Trophoblast cell (in vitro differentiated cells and primary cell): ENCODE measurements around the gene PEAK3.
A peak's percentile ranks its signal among the peaks of the same experiment; 100 is the strongest.

Experiments used
- DNase-seq, 2 donors: peaks; one replicate each; pipeline ENCODE4 v3.0.0-alpha.2; 2016
- H2AFZ ChIP-seq: 2 replicates; pipeline ENCODE4 v1.6.1; 2013; ENCODE audit warnings: low read length, moderate library complexity, mild to moderate bottlenecking; ENCODE audit not compliant: insufficient read depth, poor library complexity
- H2AK5ac ChIP-seq: 2 replicates; pipeline ENCODE4 v1.6.1; 2013; ENCODE audit warnings: mild to moderate bottlenecking, low read length
- H2BK120ac ChIP-seq: 2 replicates; pipeline ENCODE4 v1.6.1; 2013; ENCODE audit warnings: low read length, mild to moderate bottlenecking, moderate library complexity; ENCODE audit not compliant: insufficient read depth, poor library complexity
- H2BK12ac ChIP-seq: 2 replicates; pipeline ENCODE4 v1.6.1; 2013; ENCODE audit warnings: mild to moderate bottlenecking, low read length, moderate library complexity
- H2BK5ac ChIP-seq: 2 replicates; pipeline ENCODE4 v1.6.1; 2013; ENCODE audit warnings: low read length, low read depth, moderate library complexity, mild to moderate bottlenecking; ENCODE audit not compliant: poor library complexity
- H3K14ac ChIP-seq: 2 replicates; pipeline ENCODE4 v1.6.1; 2013; ENCODE audit warnings: mild to moderate bottlenecking, low read length
- H3K18ac ChIP-seq: 2 replicates; pipeline ENCODE4 v1.6.1; 2013; ENCODE audit warnings: mild to moderate bottlenecking, low read length
- H3K23ac ChIP-seq: 2 replicates; pipeline ENCODE4 v1.6.1; 2013; ENCODE audit warnings: low read length
- H3K27ac ChIP-seq: 2 replicates; pipeline ENCODE4 v1.5.1; 2013; ENCODE audit warnings: low read depth, mild to moderate bottlenecking, inconsistent platforms, low read length, moderate library complexity
- H3K27me3 ChIP-seq: 2 replicates; pipeline ENCODE4 v1.6.1; 2013; ENCODE audit warnings: inconsistent platforms, mild to moderate bottlenecking, low read length, moderate library complexity; ENCODE audit not compliant: insufficient read depth
- H3K36me3 ChIP-seq, 2 experiments: 1 replicate in 1 of 2; 2 replicates in 1 of 2; pipeline ENCODE4 v1.6.1; 2013; ENCODE audit warnings: low read length in 2 of 2, mild to moderate bottlenecking in 2 of 2, moderate library complexity in 1 of 2; ENCODE audit not compliant: insufficient read depth in 2 of 2, control insufficient read depth in 1 of 2
- H3K4ac ChIP-seq: 2 replicates; pipeline ENCODE4 v1.6.1; 2013; ENCODE audit warnings: low read depth, mild to moderate bottlenecking, low read length, moderate library complexity
- H3K4me1 ChIP-seq, 2 experiments: 1 replicate in 1 of 2; 2 replicates in 1 of 2; pipeline ENCODE4 v1.6.1; 2013; ENCODE audit warnings: low read length in 2 of 2, mild to moderate bottlenecking in 2 of 2, moderate library complexity in 1 of 2; ENCODE audit not compliant: insufficient read depth in 2 of 2, control insufficient read depth in 1 of 2
- H3K4me2 ChIP-seq: 2 replicates; pipeline ENCODE4 v1.6.1; 2013; ENCODE audit warnings: inconsistent platforms, mild to moderate bottlenecking, low read length, moderate library complexity
- H3K4me3 ChIP-seq: 2 replicates; pipeline ENCODE4 v1.5.1; 2013; ENCODE audit warnings: mild to moderate bottlenecking, low read depth, low read length, inconsistent platforms
- H3K79me1 ChIP-seq: one replicate; pipeline ENCODE4 v1.6.1; 2013; ENCODE audit warnings: low read length
- H3K79me2 ChIP-seq: 2 replicates; pipeline ENCODE4 v1.6.1; 2013; ENCODE audit warnings: low read length, mild to moderate bottlenecking; ENCODE audit not compliant: control insufficient read depth, insufficient read depth, poor library complexity
- H3K9ac ChIP-seq: 2 replicates; pipeline ENCODE4 v1.6.1; 2013; ENCODE audit warnings: mild to moderate bottlenecking, low read length
- H3K9me3 ChIP-seq: 2 replicates; pipeline ENCODE4 v1.6.1; 2013; ENCODE audit warnings: low read depth, mild to moderate bottlenecking, control low read depth, inconsistent platforms, low read length; ENCODE audit not compliant: insufficient read depth
- H4K12ac ChIP-seq: 2 replicates; pipeline ENCODE4 v1.6.1; 2013; ENCODE audit warnings: low read depth, mild to moderate bottlenecking, low read length, moderate library complexity
- H4K8ac ChIP-seq: 2 replicates; pipeline ENCODE4 v1.6.1; 2013; ENCODE audit warnings: low read depth, mild to moderate bottlenecking, low read length, moderate library complexity
- H4K91ac ChIP-seq: one replicate; pipeline ENCODE4 v1.6.1; 2013; ENCODE audit warnings: low read depth, mild to moderate bottlenecking, low read length, moderate library complexity
- WGBS: extraction: QIAGEN DNeasy Blood & Tissue Kit; methylation state at CpG from one replicate; pipeline ENCODE4 v1.1.7; 2013; ENCODE audit warnings: missing lambda C conversion rate; ENCODE audit not compliant: insufficient read length, insufficient coverage; ENCODE audit errors: extremely low coverage; 5-methylcytosine and 5-hydroxymethylcytosine counted together

The PEAK3 gene

GRCh38 chr19:2242092-2242537 lies 39.9 kb downstream of the PEAK3 start:
- H2BK5ac ChIP-seq = no peak overlapping the region
- H4K91ac ChIP-seq = no peak overlapping the region
- no peak overlapping the region for H3K14ac ChIP-seq
- H3K23ac ChIP-seq = no peak overlapping the region
- no peaks in the 10 kb centered on the region for H3K27me3 ChIP-seq
- H4K8ac ChIP-seq = no peak overlapping the region
- H2AFZ ChIP-seq = no peak overlapping the region
- peaks cover 39% of the 10 kb centered on the region for H3K79me2 ChIP-seq
- WGBS = no CpG with 5 or more reads among the region's 12 CpGs
- no peak overlapping the region for H2AK5ac ChIP-seq
- no peak overlapping the region for H3K9ac ChIP-seq
- H3K4me3 ChIP-seq = no peak overlapping the region
- H3K18ac ChIP-seq = no peak overlapping the region
- H3K4ac ChIP-seq = peak overlapping the region; percentile 95
- peaks cover 4% of the 10 kb centered on the region for H3K9me3 ChIP-seq
- no peak for DNase-seq
- no peak overlapping the region for H4K12ac ChIP-seq
- peaks cover under 1% of the 10 kb centered on the region for H3K79me1 ChIP-seq
- no peak overlapping the region for H3K27ac ChIP-seq
- H2BK12ac ChIP-seq = no peak overlapping the region
- no peak overlapping the region for H2BK120ac ChIP-seq
- no peak overlapping the region for H3K4me2 ChIP-seq
- peaks cover 57 to 65% of the 10 kb centered on the region in 2 experiments for H3K36me3 ChIP-seq
- H3K4me1 ChIP-seq = peaks cover 8 to 12% of the 10 kb centered on the region in 2 experiments

DNA sequence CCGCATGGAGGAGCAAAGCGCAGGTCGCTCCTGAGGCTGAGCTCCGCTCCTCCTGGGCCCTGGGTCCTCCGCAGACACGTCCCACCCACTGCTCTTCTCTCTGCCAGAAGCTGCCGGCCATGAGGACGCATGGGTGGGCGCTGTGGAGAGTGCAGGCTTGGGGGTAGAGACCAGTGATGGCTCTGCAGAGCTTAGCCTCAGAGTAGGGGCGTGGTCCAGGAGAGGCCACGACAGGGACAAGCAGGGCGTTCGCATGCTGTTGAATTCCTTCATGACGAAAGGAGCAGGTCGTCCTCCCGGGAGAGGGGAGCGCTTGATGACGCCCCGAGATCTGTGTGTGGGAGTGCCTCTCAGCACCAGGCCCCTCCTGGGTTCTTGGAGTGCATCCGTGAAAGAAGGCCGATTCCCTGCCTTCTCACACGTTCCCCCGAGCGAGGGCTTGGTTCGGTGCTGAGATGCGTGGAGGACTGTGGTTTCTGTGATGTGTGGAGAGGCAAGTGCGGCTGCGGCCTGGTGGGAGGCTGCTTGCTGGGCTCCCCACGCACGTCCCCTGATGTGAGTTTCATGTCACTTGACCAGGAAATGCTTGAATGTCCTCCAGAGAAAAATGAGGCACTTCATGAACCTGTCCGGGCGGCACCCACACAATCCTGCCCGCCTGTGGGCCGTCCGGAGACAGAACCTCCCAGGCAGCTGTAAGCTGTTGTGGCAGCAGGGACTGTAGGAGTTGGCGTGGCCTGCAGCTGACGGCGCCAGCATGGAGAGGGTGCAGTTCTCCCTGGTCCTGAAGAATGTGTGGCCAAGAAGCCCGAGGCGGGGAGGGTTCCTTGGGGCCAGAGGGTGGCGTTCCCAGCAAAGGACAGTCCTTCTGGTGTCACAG lies 40.9 kb downstream of the PEAK3 start:
- no peak overlapping the region for H3K14ac ChIP-seq
- WGBS = no CpG with 5 or more reads among the region's 41 CpGs
- peaks cover 8 to 12% of the 10 kb centered on the region in 2 experiments for H3K4me1 ChIP-seq
- H3K79me1 ChIP-seq = peaks cover 9% of the 10 kb centered on the region
- H2BK12ac ChIP-seq = no peak overlapping the region
- H2AFZ ChIP-seq = no peak overlapping the region
- H2BK5ac ChIP-seq = no peak overlapping the region
- peak; percentile 72 to 82 for DNase-seq
- H4K91ac ChIP-seq = no peak overlapping the region
- no peak overlapping the region for H3K4me2 ChIP-seq
- peaks cover 45% of the 10 kb centered on the region for H3K79me2 ChIP-seq
- no peak overlapping the region for H4K8ac ChIP-seq
- peaks cover 47 to 55% of the 10 kb centered on the region in 2 experiments for H3K36me3 ChIP-seq
- no peak overlapping the region for H4K12ac ChIP-seq
- H3K27ac ChIP-seq = no peak overlapping the region
- no peak overlapping the region for H2AK5ac ChIP-seq
- peaks cover 4% of the 10 kb centered on the region for H3K9me3 ChIP-seq
- H3K23ac ChIP-seq = no peak overlapping the region
- no peak overlapping the region for H3K9ac ChIP-seq
- H3K4me3 ChIP-seq = no peak overlapping the region
- H3K18ac ChIP-seq = no peak overlapping the region
- no peak overlapping the region for H2BK120ac ChIP-seq
- peak overlapping the region; percentile 95 for H3K4ac ChIP-seq
- no peaks in the 10 kb centered on the region for H3K27me3 ChIP-seq

DNA sequence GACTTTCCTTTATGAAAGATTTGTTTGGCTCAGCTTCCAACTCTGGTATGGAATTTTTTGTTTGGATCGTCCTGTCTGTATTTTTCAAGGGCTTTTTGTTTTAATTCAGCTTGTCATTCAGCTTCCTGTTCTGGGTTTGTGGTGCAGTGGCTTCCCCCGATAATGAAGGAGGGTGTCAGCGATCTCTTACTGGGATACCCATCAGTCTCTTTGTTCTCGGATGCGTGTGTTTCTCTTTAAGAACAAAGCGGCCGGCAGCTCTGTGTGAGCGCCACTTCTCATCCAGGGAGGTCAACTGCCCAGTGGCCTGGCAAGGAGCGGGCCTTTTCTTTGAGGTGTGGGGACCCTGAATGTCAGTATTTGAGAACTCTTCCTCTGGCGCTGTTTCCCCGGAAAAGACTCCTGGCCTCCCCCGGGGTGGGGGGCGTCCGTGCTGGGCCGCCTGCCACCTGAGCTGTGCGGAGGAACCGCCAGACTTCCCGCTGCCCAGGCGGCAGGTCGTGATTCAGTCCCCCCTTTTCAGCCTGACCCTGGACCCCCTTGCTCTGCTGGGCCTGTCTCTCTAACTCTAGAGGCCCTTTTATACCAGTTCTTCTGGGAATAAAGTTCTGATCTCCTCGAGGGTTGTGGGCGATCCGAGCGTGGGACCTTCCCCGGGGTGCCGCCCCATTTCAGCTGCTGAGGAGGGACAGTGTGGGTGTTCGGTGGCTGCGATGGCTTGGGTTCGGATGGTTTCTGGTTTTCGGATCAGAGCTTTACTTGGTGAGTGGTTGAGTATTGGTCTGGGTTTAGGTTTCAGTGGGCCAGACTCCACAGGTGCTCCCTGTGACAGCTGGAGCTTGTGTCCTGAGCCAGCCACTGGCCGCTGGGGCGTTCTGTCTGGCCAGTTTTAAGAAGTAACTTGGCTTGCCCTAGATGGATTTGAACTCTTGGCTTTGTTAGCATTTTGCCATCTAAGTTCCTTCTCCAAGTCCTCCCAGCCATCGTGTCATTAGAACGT lies 41.9 kb downstream of the PEAK3 start:
- Histone ChIP-seq H3K27ac (no peak overlapping the region), H2AK5ac (no peak overlapping the region), H3K4me1 (peaks cover 8 to 12% of the 10 kb centered on the region in 2 experiments), H3K14ac (no peak overlapping the region), H2BK12ac (no peak overlapping the region), H2AFZ (no peak overlapping the region), H3K4ac (peak overlapping the region; percentile 95), H3K36me3 (peaks cover 37 to 44% of the 10 kb centered on the region in 2 experiments), H3K4me3 (no peak overlapping the region), H3K79me1 (peaks cover 16% of the 10 kb centered on the region), H2BK5ac (no peak overlapping the region), H3K4me2 (peak overlapping the region; percentile 22), H2BK120ac (no peak overlapping the region), H3K23ac (no peak overlapping the region), H4K12ac (no peak overlapping the region), H3K18ac (no peak overlapping the region), H4K8ac (no peak overlapping the region), H3K79me2 (peaks cover 53% of the 10 kb centered on the region), H4K91ac (no peak overlapping the region), H3K9me3 (peaks cover 4% of the 10 kb centered on the region), H3K9ac (no peak overlapping the region), H3K27me3 (no peaks in the 10 kb centered on the region)
- no CpG with 5 or more reads among the region's 34 CpGs for WGBS
- DNase-seq = no peak

GRCh38 chr19:2239173-2239572 lies 42.8 kb downstream of the PEAK3 start:
- Histone ChIP-seq H3K18ac (no peak overlapping the region), H2BK12ac (no peak overlapping the region), H3K9ac (no peak overlapping the region), H3K4ac (peak overlapping the region; percentile 89), H3K23ac (no peak overlapping the region), H2BK120ac (no peak overlapping the region), H3K9me3 (peaks cover 4% of the 10 kb centered on the region), H4K91ac (no peak overlapping the region), H3K27me3 (no peaks in the 10 kb centered on the region), H3K14ac (no peak overlapping the region), H3K79me1 (peaks cover 16% of the 10 kb centered on the region), H4K8ac (no peak overlapping the region), H3K4me3 (no peak overlapping the region), H3K79me2 (peaks cover 59% of the 10 kb centered on the region), H2BK5ac (no peak overlapping the region), H3K4me2 (no peak overlapping the region), H2AFZ (no peak overlapping the region), H3K36me3 (peaks cover 29 to 39% of the 10 kb centered on the region in 2 experiments), H3K27ac (no peak overlapping the region), H2AK5ac (no peak overlapping the region), H3K4me1 (peaks cover 12 to 15% of the 10 kb centered on the region in 2 experiments), H4K12ac (no peak overlapping the region)
- DNase-seq = no peak
- no CpG with 5 or more reads among the region's 10 CpGs for WGBS
